ENCODE data around the gene ANKHD1. TPM values are rescaled to one million over a fixed set of nuclear protein-coding genes. Genes with fewer than 3 reads are reported as not detected.

ANKHD1 gene
- total and polyA plus RNA-seq, 2 experiments from 2014 or later, result 26.1 to 27.9 TPM

- Histone ChIP-seq H4K20me1 (ENCODE audit: insufficient read depth) (no peaks in the 10 kb centered on the region), H3K9ac (0 out of 2 replicates have a peak overlapping the region, but pooled peaks have one; percentile 0), H3K9me2 (ENCODE audit: insufficient read depth) (no peaks in the 10 kb centered on the region), H3K79me2 (ENCODE audit: insufficient read depth) (no peaks in the 10 kb centered on the region), H3K4me3 (peak overlapping the region; percentile 11; the same call in 1 of the 2 replicates), H3K4me2 (ENCODE audit: unreplicated experiment) (peak overlapping the region; percentile 55), H2AFZ (peak overlapping the region; percentile 44; the same call in 1 of the 2 replicates), H3K36me3 (ENCODE audit: low read depth) (no peaks in the 10 kb centered on the region), H3K27me3 (replicated peaks; ENCODE audit: insufficient read depth) (no peaks in the 10 kb centered on the region), H3F3A (ENCODE audit: insufficient read depth) (peaks cover 8% of the 10 kb centered on the region; the same call in 1 of the 2 replicates), H3K27ac (peak overlapping the region; percentile 0; the same call in 1 of the 2 replicates), H3K4me1 (ENCODE audit: insufficient read depth) (peaks cover 38% of the 10 kb centered on the region), H3K9me3 (ENCODE audit: low read depth) (no peaks in the 10 kb centered on the region)
- TF ChIP-seq EZH2 (IDR thresholded peaks at IDR 0.05; ENCODE audit: insufficient read depth, poor library complexity, severe bottlenecking), result no peak
- TF ChIP-seq EZH2phosphoT487 (IDR thresholded peaks at IDR 0.05; ENCODE audit: insufficient read depth, low read depth), result no peak
- WGBS, 2 experiments (ENCODE audit: low coverage in 1 of 2, low lambda C conversion rate in 2 of 2, missing lambda C conversion rate in 2 of 2), result 13 to 14% methylated on average over 5 of the region's 5 CpGs
- in situ Hi-C loops (cut with MboI), result no loop called here
- DNase-seq, result peak; percentile 70
Measured at GRCh38 chr5:140588311-140589070, 186.9 kb downstream of the ANKHD1 start.

Small RNAs within 50 kb of the gene (microRNA-seq; reads per million reads assigned to microRNA genes)
- not detected for gene MIR6831 (ENCODE audit: borderline number of aligned reads)

Small RNAs within 50 kb of the gene (small RNA-seq; reads per million reads assigned to genes)
- not detected for gene RF00279 (ENCODE audit: low read depth, low replicate concordance)
- not detected for gene RF00443 (ENCODE audit: low read depth, low replicate concordance)
- not detected for gene RNU4-14P (ENCODE audit: low read depth, low replicate concordance)

Other genes starting within 250 kb of the ANKHD1 start
- gene CYSTM1, start 226.6 kb upstream of the ANKHD1 start, total RNA-seq (2014; rRNA removed; shearing (Covaris generic)), result 10.4 and 16.0 TPM in 2 replicates
- 42.3 and 45.5 TPM in 2 replicates for gene CYSTM1, start 226.6 kb upstream of the ANKHD1 start, polyA plus RNA-seq (2016; fragmentation: Nextera tagmentation; extraction: Ambion mirVana)
- gene PFDN1, start 98.7 kb upstream of the ANKHD1 start, total RNA-seq (2014; rRNA removed; shearing (Covaris generic)), result 94.3 and 95.8 TPM in 2 replicates
- gene PFDN1, start 98.7 kb upstream of the ANKHD1 start, polyA plus RNA-seq (2016; fragmentation: Nextera tagmentation; extraction: Ambion mirVana), result 87.0 and 99.9 TPM in 2 replicates
- 7.5 and 9.5 TPM in 2 replicates for gene HBEGF, start 55.2 kb upstream of the ANKHD1 start, total RNA-seq (2014; rRNA removed; shearing (Covaris generic))
- gene HBEGF, start 55.2 kb upstream of the ANKHD1 start, polyA plus RNA-seq (2016; fragmentation: Nextera tagmentation; extraction: Ambion mirVana), result 4.5 and 4.9 TPM in 2 replicates
- not detected in 2 replicates for gene SLC4A9, start 41.6 kb upstream of the ANKHD1 start, total RNA-seq (2014; rRNA removed; shearing (Covaris generic))
- not detected in 2 replicates for gene SLC4A9, start 41.6 kb upstream of the ANKHD1 start, polyA plus RNA-seq (2016; fragmentation: Nextera tagmentation; extraction: Ambion mirVana)
- gene EIF4EBP3, start 145.8 kb downstream of the ANKHD1 start, total RNA-seq (2014; rRNA removed; shearing (Covaris generic)), result 0.54 and 2.3 TPM in 2 replicates
- 14.1 and 14.5 TPM in 2 replicates for gene EIF4EBP3, start 145.8 kb downstream of the ANKHD1 start, polyA plus RNA-seq (2016; fragmentation: Nextera tagmentation; extraction: Ambion mirVana)
- 41.6 and 46.2 TPM in 2 replicates for gene SRA1, start 155.6 kb downstream of the ANKHD1 start, total RNA-seq (2014; rRNA removed; shearing (Covaris generic))
- 90.6 and 91.2 TPM in 2 replicates for gene SRA1, start 155.6 kb downstream of the ANKHD1 start, polyA plus RNA-seq (2016; fragmentation: Nextera tagmentation; extraction: Ambion mirVana)
- 13.8 and 14.8 TPM in 2 replicates for gene APBB3, start 162.8 kb downstream of the ANKHD1 start, total RNA-seq (2014; rRNA removed; shearing (Covaris generic))
- 13.1 and 13.2 TPM in 2 replicates for gene APBB3, start 162.8 kb downstream of the ANKHD1 start, polyA plus RNA-seq (2016; fragmentation: Nextera tagmentation; extraction: Ambion mirVana)
- 11.8 and 19.6 TPM in 2 replicates for gene SLC35A4, start 163.0 kb downstream of the ANKHD1 start, total RNA-seq (2014; rRNA removed; shearing (Covaris generic))
- gene SLC35A4, start 163.0 kb downstream of the ANKHD1 start, polyA plus RNA-seq (2016; fragmentation: Nextera tagmentation; extraction: Ambion mirVana), result 45.2 and 49.5 TPM in 2 replicates
- 1.9 and 6.1 TPM in 2 replicates for gene CD14, start 231.3 kb downstream of the ANKHD1 start, total RNA-seq (2014; rRNA removed; shearing (Covaris generic))
- 2.1 and 3.2 TPM in 2 replicates for gene CD14, start 231.3 kb downstream of the ANKHD1 start, polyA plus RNA-seq (2016; fragmentation: Nextera tagmentation; extraction: Ambion mirVana)
- 14.4 and 48.2 TPM in 2 replicates for gene TMCO6, start 237.6 kb downstream of the ANKHD1 start, total RNA-seq (2014; rRNA removed; shearing (Covaris generic))
- gene TMCO6, start 237.6 kb downstream of the ANKHD1 start, polyA plus RNA-seq (2016; fragmentation: Nextera tagmentation; extraction: Ambion mirVana), result 5.4 and 5.6 TPM in 2 replicates
- 21.9 and 25.4 TPM in 2 replicates for gene NDUFA2, start 245.8 kb downstream of the ANKHD1 start, total RNA-seq (2014; rRNA removed; shearing (Covaris generic))
- 117 and 120 TPM in 2 replicates for gene NDUFA2, start 245.8 kb downstream of the ANKHD1 start, polyA plus RNA-seq (2016; fragmentation: Nextera tagmentation; extraction: Ambion mirVana)
- 72.0 and 72.2 TPM in 2 replicates for gene IK, start 246.0 kb downstream of the ANKHD1 start, total RNA-seq (2014; rRNA removed; shearing (Covaris generic))
- 105 and 106 TPM in 2 replicates for gene IK, start 246.0 kb downstream of the ANKHD1 start, polyA plus RNA-seq (2016; fragmentation: Nextera tagmentation; extraction: Ambion mirVana)